ENCODE measurements around the gene PIP4K2C.

DNA sequence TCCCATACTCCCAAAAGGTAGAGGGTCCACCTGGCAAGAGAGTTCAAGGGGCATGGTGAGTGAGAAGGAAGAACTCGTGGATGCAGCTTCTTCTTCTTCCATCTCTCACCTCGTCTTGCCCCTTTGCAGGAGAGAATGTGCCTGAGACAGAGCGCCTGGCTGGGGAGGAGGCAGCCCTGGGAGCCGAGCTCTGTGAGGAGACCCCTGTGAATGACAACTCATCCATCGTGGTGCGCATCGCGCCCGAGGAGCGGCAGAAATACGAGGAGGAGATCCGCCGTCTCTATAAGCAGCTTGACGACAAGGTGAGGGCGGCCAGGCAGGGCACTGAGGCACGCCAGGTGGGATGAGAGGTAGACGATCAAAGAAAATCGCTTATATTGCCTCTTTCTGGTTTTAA, 21.1 kb upstream of the PIP4K2C start:
- TF ChIP-seq CTCF (IDR thresholded peaks at IDR 0.05; ENCODE audit: low read length): no peak
- TF ChIP-seq EZH2phosphoT487 (IDR thresholded peaks at IDR 0.05; ENCODE audit: low read length): no peak
- TF ChIP-seq EZH2 (optimal IDR thresholded peaks at IDR 0.05; ENCODE audit: low read depth, low read length): no peak

Measured in MM.1S (cell line).